Measurements from ENCODE around the gene RPS2. TPM values are rescaled to one million over a fixed set of nuclear protein-coding genes. Genes with fewer than 3 reads are reported as not detected.

RPS2 gene
- total RNA-seq, 2 experiments from 2014 or later: 3,604 to 3,755 TPM

DNA sequence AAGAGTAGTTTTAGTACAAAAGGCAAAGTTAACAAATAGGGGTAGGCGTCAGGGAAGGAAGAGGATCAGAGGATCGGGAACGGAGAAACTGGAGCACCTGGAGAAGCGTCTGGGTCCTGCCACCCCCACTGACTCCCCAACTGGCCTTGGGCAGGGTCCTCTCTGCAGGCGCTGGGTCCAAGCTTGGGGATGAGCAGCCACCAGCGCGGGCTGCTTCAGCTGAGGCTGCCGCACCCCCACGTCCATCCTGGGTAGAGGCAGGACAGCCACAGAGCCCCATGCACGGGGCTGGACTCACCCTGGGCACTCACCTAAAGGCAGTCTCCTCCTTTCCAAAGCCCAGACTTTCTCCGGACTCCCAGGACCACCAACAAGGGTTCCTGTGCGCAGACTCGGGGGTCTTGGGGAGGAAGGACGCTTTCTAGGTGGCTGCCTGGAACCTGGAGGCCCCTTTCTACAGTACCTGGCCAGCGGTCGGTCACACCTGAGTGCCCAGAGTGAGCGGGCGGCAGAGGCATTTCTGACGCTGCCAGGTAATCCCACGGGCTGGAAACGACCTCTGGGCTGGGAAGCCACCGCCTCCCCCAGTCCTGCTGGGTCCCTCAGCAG lies 47.5 kb downstream of the RPS2 start:
- H3K36me3 ChIP-seq (ENCODE audit: insufficient read depth, low read length): no peaks in the 10 kb centered on the region
- ATAC-seq (ENCODE audit: poor library complexity) (no peak), DNase-seq (no peak)
- POLR2A ChIA-PET: interaction anchor here (0.7 kb wide), 1 partner anchor 12 kb away, joined by 3 read pairs; no protein-coding TSS in a partner anchor
- Mint-ChIP-seq H3K4me3 (no peak overlapping the region), H3K4me1 (ENCODE audit: low read depth) (no peaks in the 10 kb centered on the region), H3K36me3 (ENCODE audit: low read depth) (no peaks in the 10 kb centered on the region), H3K27ac (no peak overlapping the region), H3K9me3 (no peaks in the 10 kb centered on the region), H3K27me3 (peaks cover 52% of the 10 kb centered on the region)
- H3K4me3 ChIP-seq (ENCODE audit: low read length): no peak overlapping the region
- CTCF ChIA-PET: no interaction called here
- intact Hi-C loops (cut with DNase I, micrococcal nuclease): no loop called here
- H3K27me3 ChIP-seq (ENCODE audit: control insufficient read depth in 1 of 2, insufficient read depth in 2 of 2, low read length in 2 of 2): peaks cover 36 to 65% of the 10 kb centered on the region in 2 experiments
- H3K27ac ChIP-seq (ENCODE audit: low read depth in 1 of 2, low read length in 2 of 2): no peak overlapping the region
- peaks cover 5% of the 10 kb centered on the region for H3K4me1 ChIP-seq (ENCODE audit: insufficient read depth, low read length)
- peaks cover 0 to 30% of the 10 kb centered on the region in 2 experiments for H3K9me3 ChIP-seq (ENCODE audit: control insufficient read depth in 1 of 2, insufficient read depth in 1 of 2, low read length in 2 of 2)
- TF ChIP-seq, protein P1, sequence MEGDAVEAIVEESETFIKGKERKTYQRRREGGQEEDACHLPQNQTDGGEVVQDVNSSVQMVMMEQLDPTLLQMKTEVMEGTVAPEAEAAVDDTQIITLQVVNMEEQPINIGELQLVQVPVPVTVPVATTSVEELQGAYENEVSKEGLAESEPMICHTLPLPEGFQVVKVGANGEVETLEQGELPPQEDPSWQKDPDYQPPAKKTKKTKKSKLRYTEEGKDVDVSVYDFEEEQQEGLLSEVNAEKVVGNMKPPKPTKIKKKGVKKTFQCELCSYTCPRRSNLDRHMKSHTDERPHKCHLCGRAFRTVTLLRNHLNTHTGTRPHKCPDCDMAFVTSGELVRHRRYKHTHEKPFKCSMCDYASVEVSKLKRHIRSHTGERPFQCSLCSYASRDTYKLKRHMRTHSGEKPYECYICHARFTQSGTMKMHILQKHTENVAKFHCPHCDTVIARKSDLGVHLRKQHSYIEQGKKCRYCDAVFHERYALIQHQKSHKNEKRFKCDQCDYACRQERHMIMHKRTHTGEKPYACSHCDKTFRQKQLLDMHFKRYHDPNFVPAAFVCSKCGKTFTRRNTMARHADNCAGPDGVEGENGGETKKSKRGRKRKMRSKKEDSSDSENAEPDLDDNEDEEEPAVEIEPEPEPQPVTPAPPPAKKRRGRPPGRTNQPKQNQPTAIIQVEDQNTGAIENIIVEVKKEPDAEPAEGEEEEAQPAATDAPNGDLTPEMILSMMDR (IDR thresholded peaks at IDR 0.05): no peak

DNA sequence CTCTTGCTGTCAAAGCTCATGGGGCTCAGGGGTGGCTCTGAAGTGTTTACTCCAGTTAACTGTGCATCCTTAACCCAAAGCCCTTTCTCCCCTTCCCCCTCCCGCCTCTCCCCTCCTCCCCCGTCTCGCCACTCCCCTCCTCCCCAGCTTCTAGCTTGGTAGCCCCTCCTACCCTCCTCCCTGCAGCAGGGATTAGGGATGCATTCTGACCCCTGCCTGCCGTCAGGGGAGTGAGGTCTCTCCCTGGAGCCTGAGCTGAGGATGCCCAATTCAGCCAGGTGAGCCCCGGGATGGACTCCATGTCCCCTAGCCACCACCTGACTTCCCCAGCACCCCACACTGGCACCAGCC lies 48.0 kb downstream of the RPS2 start:
- ChIA-PET CTCF (no interaction called here), POLR2A (interaction anchor here (0.7 kb wide), 1 partner anchor 12 kb away, joined by 3 read pairs; no protein-coding TSS in a partner anchor)
- no peak overlapping the region for H3K27ac Mint-ChIP-seq
- no peaks in the 10 kb centered on the region for H3K4me1 Mint-ChIP-seq (ENCODE audit: low read depth)
- intact Hi-C loops (cut with DNase I, micrococcal nuclease): no loop called here
- Histone ChIP-seq H3K36me3 (ENCODE audit: insufficient read depth, low read length) (no peaks in the 10 kb centered on the region), H3K4me1 (ENCODE audit: insufficient read depth, low read length) (peaks cover 5% of the 10 kb centered on the region), H3K4me3 (ENCODE audit: low read length) (no peak overlapping the region), H3K27ac (ENCODE audit: low read depth in 1 of 2, low read length in 2 of 2) (no peak overlapping the region), H3K9me3 (ENCODE audit: control insufficient read depth in 1 of 2, insufficient read depth in 1 of 2, low read length in 2 of 2) (peaks cover 0 to 30% of the 10 kb centered on the region in 2 experiments), H3K27me3 (ENCODE audit: control insufficient read depth in 1 of 2, insufficient read depth in 2 of 2, low read length in 2 of 2) (peaks cover 36 to 63% of the 10 kb centered on the region in 2 experiments)
- TF ChIP-seq, protein P1 (IDR thresholded peaks at IDR 0.05): no peak
- no peak overlapping the region for H3K4me3 Mint-ChIP-seq
- no peak for DNase-seq
- H3K9me3 Mint-ChIP-seq: no peaks in the 10 kb centered on the region
- H3K27me3 Mint-ChIP-seq: peaks cover 48% of the 10 kb centered on the region
- H3K36me3 Mint-ChIP-seq (ENCODE audit: low read depth): no peaks in the 10 kb centered on the region
- no peak for ATAC-seq (ENCODE audit: poor library complexity)

DNA sequence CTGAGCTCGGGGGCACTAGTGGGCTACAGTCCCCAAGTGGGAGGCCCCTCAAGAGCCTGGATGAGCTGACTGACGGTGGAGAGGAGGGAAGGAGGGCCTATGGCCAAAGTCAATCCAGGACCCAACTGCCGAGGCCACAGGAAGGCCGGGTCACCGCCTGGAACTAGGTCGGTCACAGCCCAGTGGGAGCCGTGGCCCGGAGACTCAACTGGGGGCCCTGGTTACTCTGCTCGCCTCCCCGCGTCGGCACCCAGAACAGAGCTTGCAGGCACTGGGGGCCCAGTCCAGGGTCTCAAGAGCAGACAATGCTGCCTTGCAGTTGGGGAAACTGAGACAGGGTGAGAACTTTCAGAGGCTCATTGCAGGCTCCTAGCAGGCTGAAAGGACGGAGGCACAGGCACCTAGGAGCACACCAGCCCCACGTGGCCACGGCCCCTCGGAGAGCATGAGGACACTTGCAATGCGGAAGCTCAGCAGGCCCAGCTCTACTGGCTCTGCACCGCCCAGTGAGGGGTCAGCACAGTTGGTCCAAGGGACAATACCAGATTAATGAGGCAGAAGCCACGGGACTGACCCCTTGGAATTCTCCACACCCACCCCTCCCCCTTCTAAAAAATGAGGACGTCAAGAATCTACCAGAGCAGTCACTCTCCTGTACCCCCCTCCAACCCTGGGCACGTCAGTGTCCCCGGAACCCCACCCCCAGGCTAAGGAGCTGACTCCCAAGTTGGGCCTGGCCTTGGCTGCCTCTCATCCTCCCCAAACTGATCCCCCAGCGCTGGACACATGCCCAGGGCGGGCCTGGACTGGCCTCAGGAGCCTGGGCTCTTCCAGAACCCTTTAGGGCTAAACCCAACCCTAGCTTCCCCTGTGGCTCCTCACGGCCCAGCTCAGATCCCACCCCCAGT lies 48.6 kb downstream of the RPS2 start:
- Mint-ChIP-seq H3K4me3 (no peak overlapping the region), H3K27ac (no peak overlapping the region), H3K4me1 (ENCODE audit: low read depth) (no peaks in the 10 kb centered on the region), H3K36me3 (ENCODE audit: low read depth) (no peaks in the 10 kb centered on the region), H3K27me3 (peaks cover 42% of the 10 kb centered on the region), H3K9me3 (no peaks in the 10 kb centered on the region)
- H3K27ac ChIP-seq (ENCODE audit: low read depth in 1 of 2, low read length in 2 of 2): no peak overlapping the region
- DNase-seq: no peak
- peaks cover 0 to 30% of the 10 kb centered on the region in 2 experiments for H3K9me3 ChIP-seq (ENCODE audit: control insufficient read depth in 1 of 2, insufficient read depth in 1 of 2, low read length in 2 of 2)
- H3K4me3 ChIP-seq (ENCODE audit: low read length): no peak overlapping the region
- peaks cover 30 to 58% of the 10 kb centered on the region in 2 experiments for H3K27me3 ChIP-seq (ENCODE audit: control insufficient read depth in 1 of 2, insufficient read depth in 2 of 2, low read length in 2 of 2)
- H3K36me3 ChIP-seq (ENCODE audit: insufficient read depth, low read length): no peaks in the 10 kb centered on the region
- CTCF ChIA-PET: no interaction called here
- TF ChIP-seq, protein P1 (IDR thresholded peaks at IDR 0.05): no peak
- intact Hi-C loops (cut with DNase I, micrococcal nuclease): no loop called here
- H3K4me1 ChIP-seq (ENCODE audit: insufficient read depth, low read length): peaks cover 5% of the 10 kb centered on the region
- ATAC-seq (ENCODE audit: poor library complexity): no peak
- POLR2A ChIA-PET: interaction anchor here (0.7 kb wide), 1 partner anchor 13 kb away, joined by 3 read pairs; no protein-coding TSS in a partner anchor
